ENCODE measurements around the gene PLA2G4A.

- TF ChIP-seq CTCF (IDR thresholded peaks at IDR 0.05) (no peak), EP300 (IDR thresholded peaks at IDR 0.05) (no peak), POLR2A (IDR thresholded peaks at IDR 0.05) (no peak)
Observed at GRCh38 chr1:187032316-187032981, 203.7 kb downstream of the PLA2G4A start.
